K562 (cell line): ENCODE measurements around the gene KLHL6.

ENCODE experiments used
- FOXA3 ChIP-seq, 2 experiments: fragments of 450-650 bp in 1 of 2; sonication (generic) in 1 of 2; formaldehyde crosslinking; IDR thresholded peaks in 1 of 2; conservative IDR thresholded peaks in 1 of 2; 2 replicates each; pipeline versions ENCODE4 v1.4.0 to v1.8.0; 2020 to 2022; ENCODE audit warnings: mild to moderate bottlenecking in 2 of 2, missing genetic modification reagents in 1 of 2
- FOXP4 ChIP-seq: sonication (generic); formaldehyde crosslinking; IDR thresholded peaks from 2 replicates; pipeline ENCODE4 v1.8.0; 2022; ENCODE audit warnings: mild to moderate bottlenecking, missing genetic modification reagents, borderline replicate concordance
- GABPA ChIP-seq: fragments of 200-800 bp; sonication (Bioruptor generic); conservative IDR thresholded peaks from 2 replicates; pipeline ENCODE4 v1.6.1; 2016; ENCODE audit warnings: low read depth, missing genetic modification characterization, missing compliant biosample characterization
- JUND ChIP-seq, 2 experiments: IDR thresholded peaks; 2 replicates in 1 of 2; 3 replicates in 1 of 2; pipeline ENCODE4 v1.6.1; 2011; ENCODE audit warnings: borderline replicate concordance in 2 of 2, low read depth in 2 of 2, low read length in 2 of 2, improper control_type of control experiment in 1 of 2, missing biosample characterization in 1 of 2, missing genetic modification characterization in 1 of 2, missing genetic modification reagents in 1 of 2
- KAT2B ChIP-seq: IDR thresholded peaks from one replicate; pipeline ENCODE4 v1.6.1; 2012; ENCODE audit warnings: low read depth, mild to moderate bottlenecking, control low read depth, inconsistent platforms, low read length, moderate library complexity
- MYC ChIP-seq, 2 experiments: fragments of 250-450 bp in 1 of 2; sonication (Bioruptor Pico) in 1 of 2; IDR thresholded peaks; 2 replicates each; pipeline versions ENCODE4 v1.5.1 to v1.6.1; 2012 to 2021; ENCODE audit warnings: low read depth in 2 of 2, borderline replicate concordance in 1 of 2, improper control_type of control experiment in 1 of 2, low read length in 1 of 2, mild to moderate bottlenecking in 1 of 2, moderate library complexity in 1 of 2
- POLR2A ChIP-seq: fragments of 450-650 bp; conservative IDR thresholded peaks from 2 replicates; pipeline ENCODE4 v1.6.1; 2016
- U2AF2 ChIP-seq: fragments of 200-400 bp; formaldehyde crosslinking; optimal IDR thresholded peaks from 2 replicates; pipeline ENCODE3; 2017; ENCODE audit warnings: low read depth, mild to moderate bottlenecking, low read length
- ZNF217 ChIP-seq: sonication (generic); formaldehyde crosslinking; IDR thresholded peaks from 2 replicates; pipeline ENCODE4 v1.8.0; 2022; ENCODE audit warnings: mild to moderate bottlenecking, missing genetic modification reagents
- ZNF274 ChIP-seq: IDR thresholded peaks from 2 replicates; pipeline ENCODE4 v1.6.1; 2011; ENCODE audit warnings: low read depth, mild to moderate bottlenecking, low read length, moderate library complexity, borderline replicate concordance
- ZNF316 ChIP-seq: fragments of 450-650 bp; IDR thresholded peaks from 2 replicates; pipeline ENCODE4 v1.6.1; 2016
- TF ChIP-seq, protein P1 (sequence below), 3 experiments: IDR thresholded peaks in 2 of 3; conservative IDR thresholded peaks in 1 of 3; 2 replicates each; pipeline ENCODE4 v1.5.1; 2011 to 2012; ENCODE audit warnings: low read length in 3 of 3, mild to moderate bottlenecking in 3 of 3, control low read depth in 2 of 3, improper control_type of control experiment in 1 of 3, inconsistent platforms in 1 of 3, low read depth in 1 of 3, mixed read lengths in 1 of 3, moderate library complexity in 1 of 3; ENCODE audit not compliant: insufficient read depth in 2 of 3
- TF ChIP-seq, protein P2 (sequence below), 2 experiments: fragments of 450-650 bp in 1 of 2; sonication (generic) in 1 of 2; formaldehyde crosslinking; conservative IDR thresholded peaks; 2 replicates each; pipeline versions ENCODE4 v1.4.0 to v1.8.1; 2020 to 2022; ENCODE audit warnings: mild to moderate bottlenecking in 1 of 2, missing genetic modification reagents in 1 of 2

DNA sequence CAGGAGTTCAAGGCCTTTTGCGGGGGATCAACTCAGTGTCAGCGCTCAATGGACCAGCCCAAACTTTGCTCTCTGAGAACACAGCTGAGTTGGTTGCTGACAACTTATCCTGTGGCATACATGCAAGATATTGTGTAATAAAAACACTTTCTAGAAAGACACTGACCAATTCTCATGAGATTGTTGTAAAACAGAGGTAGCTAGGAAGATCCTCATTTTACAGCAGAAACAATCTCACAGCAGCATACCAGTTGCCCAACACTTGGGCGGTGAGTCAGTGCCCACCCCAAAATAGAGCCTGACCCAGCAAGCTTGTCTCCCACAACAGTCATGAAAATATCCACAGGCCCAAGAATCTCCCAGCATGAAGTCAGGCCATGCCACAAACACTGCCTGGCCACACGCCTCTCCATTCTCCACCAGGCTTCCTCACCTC lies 18.2 kb downstream of the KLHL6 start:
- TF ChIP-seq, protein P1, sequence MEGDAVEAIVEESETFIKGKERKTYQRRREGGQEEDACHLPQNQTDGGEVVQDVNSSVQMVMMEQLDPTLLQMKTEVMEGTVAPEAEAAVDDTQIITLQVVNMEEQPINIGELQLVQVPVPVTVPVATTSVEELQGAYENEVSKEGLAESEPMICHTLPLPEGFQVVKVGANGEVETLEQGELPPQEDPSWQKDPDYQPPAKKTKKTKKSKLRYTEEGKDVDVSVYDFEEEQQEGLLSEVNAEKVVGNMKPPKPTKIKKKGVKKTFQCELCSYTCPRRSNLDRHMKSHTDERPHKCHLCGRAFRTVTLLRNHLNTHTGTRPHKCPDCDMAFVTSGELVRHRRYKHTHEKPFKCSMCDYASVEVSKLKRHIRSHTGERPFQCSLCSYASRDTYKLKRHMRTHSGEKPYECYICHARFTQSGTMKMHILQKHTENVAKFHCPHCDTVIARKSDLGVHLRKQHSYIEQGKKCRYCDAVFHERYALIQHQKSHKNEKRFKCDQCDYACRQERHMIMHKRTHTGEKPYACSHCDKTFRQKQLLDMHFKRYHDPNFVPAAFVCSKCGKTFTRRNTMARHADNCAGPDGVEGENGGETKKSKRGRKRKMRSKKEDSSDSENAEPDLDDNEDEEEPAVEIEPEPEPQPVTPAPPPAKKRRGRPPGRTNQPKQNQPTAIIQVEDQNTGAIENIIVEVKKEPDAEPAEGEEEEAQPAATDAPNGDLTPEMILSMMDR (IDR thresholded peaks at IDR 0.05 in 2 of 3, conservative IDR thresholded peaks at IDR 0.05 in 1 of 3; ENCODE audit: insufficient read depth in 2 of 3, low read depth in 1 of 3, low read length in 3 of 3) = no peak
- TF ChIP-seq, protein P2, sequence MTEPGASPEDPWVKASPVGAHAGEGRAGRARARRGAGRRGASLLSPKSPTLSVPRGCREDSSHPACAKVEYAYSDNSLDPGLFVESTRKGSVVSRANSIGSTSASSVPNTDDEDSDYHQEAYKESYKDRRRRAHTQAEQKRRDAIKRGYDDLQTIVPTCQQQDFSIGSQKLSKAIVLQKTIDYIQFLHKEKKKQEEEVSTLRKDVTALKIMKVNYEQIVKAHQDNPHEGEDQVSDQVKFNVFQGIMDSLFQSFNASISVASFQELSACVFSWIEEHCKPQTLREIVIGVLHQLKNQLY (CRISPR knock-in tag; conservative IDR thresholded peaks at IDR 0.05) = no peak
- TF ChIP-seq U2AF2 (no peak), MYC (IDR thresholded peaks at IDR 0.05; ENCODE audit: low read depth, low read length) (no peak), MYC (CRISPR knock-in tag; IDR thresholded peaks at IDR 0.05; ENCODE audit: borderline replicate concordance, low read depth) (no peak), POLR2A (no peak), KAT2B (no peak), FOXA3 (CRISPR knock-in tag; conservative IDR thresholded peaks at IDR 0.05 in 1 of 2, IDR thresholded peaks at IDR 0.05 in 1 of 2) (no peak), ZNF217 (CRISPR knock-in tag) (no peak), FOXP4 (CRISPR knock-in tag) (no peak), GABPA (tag) (no peak), ZNF274 (no peak), ZNF316 (no peak), JUND (IDR thresholded peaks at IDR 0.05; ENCODE audit: borderline replicate concordance, low read depth, low read length) (no peak), JUND (tag; IDR thresholded peaks at IDR 0.05; ENCODE audit: borderline replicate concordance, low read depth, low read length) (no peak)
